Keratinocyte (primary cell): Measurements from ENCODE around the gene OR13D1.

Experiments
- EZH2 ChIP-seq: IDR thresholded peaks from one replicate; pipeline ENCODE4 v1.6.1; 2012; ENCODE audit warnings: inconsistent platforms, mild to moderate bottlenecking, low read length, moderate library complexity
- TF ChIP-seq, protein P1 (sequence below), 3 experiments: IDR thresholded peaks in 1 of 3; conservative IDR thresholded peaks in 1 of 3; optimal IDR thresholded peaks in 1 of 3; 2 replicates in 2 of 3; 3 replicates in 1 of 3; pipeline versions ENCODE3 to v1.5.1; 2011; ENCODE audit warnings: low read length in 3 of 3, mild to moderate bottlenecking in 3 of 3, moderate library complexity in 2 of 3, control low read depth in 1 of 3, inconsistent platforms in 1 of 3; ENCODE audit not compliant: insufficient read depth in 2 of 3; ENCODE audit errors: extremely low read depth in 1 of 3

DNA sequence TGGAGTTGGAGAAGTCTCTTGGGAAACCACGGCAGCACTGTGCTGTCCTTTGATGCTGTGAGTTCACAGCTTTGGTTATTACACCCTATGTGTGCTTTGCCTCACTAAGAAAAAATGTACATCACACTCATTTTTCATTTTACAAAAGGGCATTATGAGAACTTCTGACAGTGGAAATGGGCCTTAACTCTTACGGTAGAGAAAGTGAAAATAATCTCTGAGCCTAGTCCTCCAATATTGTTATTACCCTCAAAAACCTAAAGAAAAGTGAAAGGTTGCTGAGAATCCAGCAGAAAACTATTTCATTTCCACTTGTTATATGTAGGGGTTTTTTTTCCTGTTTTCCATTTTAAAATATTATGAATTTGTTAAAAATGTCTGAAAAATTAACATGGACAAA, 8.2 kb upstream of the OR13D1 start:
- TF ChIP-seq EZH2 = no peak
- TF ChIP-seq, protein P1, sequence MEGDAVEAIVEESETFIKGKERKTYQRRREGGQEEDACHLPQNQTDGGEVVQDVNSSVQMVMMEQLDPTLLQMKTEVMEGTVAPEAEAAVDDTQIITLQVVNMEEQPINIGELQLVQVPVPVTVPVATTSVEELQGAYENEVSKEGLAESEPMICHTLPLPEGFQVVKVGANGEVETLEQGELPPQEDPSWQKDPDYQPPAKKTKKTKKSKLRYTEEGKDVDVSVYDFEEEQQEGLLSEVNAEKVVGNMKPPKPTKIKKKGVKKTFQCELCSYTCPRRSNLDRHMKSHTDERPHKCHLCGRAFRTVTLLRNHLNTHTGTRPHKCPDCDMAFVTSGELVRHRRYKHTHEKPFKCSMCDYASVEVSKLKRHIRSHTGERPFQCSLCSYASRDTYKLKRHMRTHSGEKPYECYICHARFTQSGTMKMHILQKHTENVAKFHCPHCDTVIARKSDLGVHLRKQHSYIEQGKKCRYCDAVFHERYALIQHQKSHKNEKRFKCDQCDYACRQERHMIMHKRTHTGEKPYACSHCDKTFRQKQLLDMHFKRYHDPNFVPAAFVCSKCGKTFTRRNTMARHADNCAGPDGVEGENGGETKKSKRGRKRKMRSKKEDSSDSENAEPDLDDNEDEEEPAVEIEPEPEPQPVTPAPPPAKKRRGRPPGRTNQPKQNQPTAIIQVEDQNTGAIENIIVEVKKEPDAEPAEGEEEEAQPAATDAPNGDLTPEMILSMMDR (optimal IDR thresholded peaks at IDR 0.05 in 1 of 3, IDR thresholded peaks at IDR 0.05 in 1 of 3, conservative IDR thresholded peaks at IDR 0.05 in 1 of 3; ENCODE audit: extremely low read depth in 1 of 3, insufficient read depth in 2 of 3, low read length in 3 of 3) = no peak
